HG03139 (cell line): ENCODE results near the gene GAMT.

Experiments used
- ATAC-seq: cut with Tn5 transposase; IDR thresholded peaks from one replicate; pipeline ENCODE4 v1.9.1; 2021; ENCODE audit not compliant: unreplicated experiment

GAMT gene

GRCh38 chr19:1387684-1388636, 13.4 kb downstream of the GAMT start:
- no peak for ATAC-seq

- no peak for ATAC-seq
These were observed 14.2 kb downstream of the GAMT start for GRCh38 chr19:1386945-1387683.

- no peak for ATAC-seq
These were observed 15.5 kb downstream of the GAMT start for GRCh38 chr19:1385816-1386215.

GRCh38 chr19:1384478-1385110, 16.7 kb downstream of the GAMT start:
- ATAC-seq: no peak

GRCh38 chr19:1384085-1384462, 17.3 kb downstream of the GAMT start:
- ATAC-seq: no peak

- peak; percentile 71 for ATAC-seq
These were observed 17.8 kb downstream of the GAMT start, which contains the start of gene NDUFS7 for GRCh38 chr19:1383312-1384084. NDUFS7 (plus strand) TSS chr19:1383907; CDS start chr19:1383927, 20 bp downstream.

- ATAC-seq: no peak
These were observed 18.4 kb downstream of the GAMT start for GRCh38 chr19:1383017-1383311.

GRCh38 chr19:1382250-1382649, 19.1 kb downstream of the GAMT start:
- ATAC-seq: no peak

GRCh38 chr19:1379961-1380489, 21.3 kb downstream of the GAMT start:
- no peak for ATAC-seq

GRCh38 chr19:1379126-1379905, 22.0 kb downstream of the GAMT start:
- no peak for ATAC-seq

GRCh38 chr19:1377965-1378785, 23.2 kb downstream of the GAMT start:
- ATAC-seq: no peak

GRCh38 chr19:1377176-1377964, 24.0 kb downstream of the GAMT start:
- ATAC-seq: no peak

GRCh38 chr19:1376415-1376805, 24.9 kb downstream of the GAMT start:
- no peak for ATAC-seq

- ATAC-seq: no peak
These were observed 27.1 kb downstream of the GAMT start for GRCh38 chr19:1374250-1374577.

- ATAC-seq: no peak
These were observed 27.6 kb downstream of the GAMT start for GRCh38 chr19:1373534-1374249.

GRCh38 chr19:1373042-1373533, 28.3 kb downstream of the GAMT start:
- ATAC-seq: no peak

- ATAC-seq: no peak
These were observed 30.6 kb downstream of the GAMT start for GRCh38 chr19:1370579-1371361.
